Cerebellar nuclear complex (tissue), 1 donor: ENCODE measurements around the gene PSMC3IP.
"Not testable (repeated sequence)": the region's sequence is repeated elsewhere in the genome, so short reads cannot be mapped to it uniquely, and the experiment has no call there.

Experiments used
- DNase-seq, 2 experiments: peaks; one replicate each; lab custom pipeline; 2025; lab: John Stamatoyannopoulos, UW

Gene PSMC3IP

GRCh38 chr17:42560246-42560645, 17.3 kb downstream of the PSMC3IP start:
- no peak for DNase-seq

GRCh38 chr17:42559075-42559474, 18.5 kb downstream of the PSMC3IP start:
- DNase-seq, result no peak

DNA sequence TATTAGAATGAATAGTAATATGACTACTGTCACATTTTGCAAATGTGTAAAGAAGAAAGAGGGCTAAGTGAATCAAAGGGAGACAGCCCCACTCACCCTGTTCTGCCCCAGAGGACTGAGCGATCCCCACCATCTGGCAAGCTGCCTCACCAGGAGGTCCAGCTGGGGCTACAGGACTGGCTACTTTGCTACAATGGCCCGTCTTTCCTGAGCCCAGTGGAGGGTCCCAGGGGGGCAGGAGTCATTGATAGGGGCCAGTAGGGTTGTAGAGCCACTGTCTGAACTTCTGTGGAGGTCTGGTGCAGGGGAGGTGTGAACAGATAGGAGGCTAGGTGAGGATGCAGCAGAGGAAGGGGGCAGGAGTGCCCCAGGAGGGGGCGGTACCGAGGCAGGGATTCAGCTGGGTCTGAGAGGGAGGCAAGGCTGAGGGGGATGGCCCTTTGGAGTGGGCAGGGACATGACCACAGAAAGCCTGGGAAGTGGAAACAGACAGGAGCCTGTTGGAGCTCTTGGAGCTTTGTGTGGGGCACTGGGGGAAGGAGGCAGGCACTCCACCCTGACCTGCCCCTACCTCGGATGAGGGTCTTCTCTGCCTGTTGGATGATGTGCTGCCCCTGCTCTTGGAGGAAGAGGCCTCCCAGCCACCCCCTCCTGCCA, 21.4 kb downstream of the PSMC3IP start:
- not testable (repeated sequence) for DNase-seq

DNA sequence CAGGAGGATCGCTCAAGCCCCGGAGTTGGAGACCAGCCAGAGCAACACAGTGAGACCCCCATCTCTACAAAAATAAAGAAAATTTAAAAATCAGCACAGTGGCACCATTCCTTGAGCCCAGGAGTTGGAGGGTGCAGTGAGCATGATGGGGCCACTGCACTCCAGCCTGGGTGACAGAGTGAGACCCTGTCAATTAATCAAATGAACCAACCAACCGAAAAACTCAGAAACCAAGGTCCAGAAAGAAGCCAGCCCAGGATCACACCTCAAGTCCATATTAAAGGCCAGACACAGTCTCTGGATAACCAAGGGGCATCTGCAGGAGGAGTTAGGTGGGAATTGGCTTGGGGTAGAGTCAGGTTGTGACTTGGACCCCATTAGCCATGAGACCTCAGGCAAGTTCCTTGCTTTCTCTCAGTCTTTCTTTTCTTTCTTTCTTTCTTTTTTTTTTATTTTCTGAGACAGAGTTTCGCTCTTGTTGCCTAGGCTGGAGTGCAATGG, 22.4 kb downstream of the PSMC3IP start:
- no peak for DNase-seq

GRCh38 chr17:42554250-42555121, 23.0 kb downstream of the PSMC3IP start:
- peak in 1 of 2 experiments; percentile 53 for DNase-seq

DNA sequence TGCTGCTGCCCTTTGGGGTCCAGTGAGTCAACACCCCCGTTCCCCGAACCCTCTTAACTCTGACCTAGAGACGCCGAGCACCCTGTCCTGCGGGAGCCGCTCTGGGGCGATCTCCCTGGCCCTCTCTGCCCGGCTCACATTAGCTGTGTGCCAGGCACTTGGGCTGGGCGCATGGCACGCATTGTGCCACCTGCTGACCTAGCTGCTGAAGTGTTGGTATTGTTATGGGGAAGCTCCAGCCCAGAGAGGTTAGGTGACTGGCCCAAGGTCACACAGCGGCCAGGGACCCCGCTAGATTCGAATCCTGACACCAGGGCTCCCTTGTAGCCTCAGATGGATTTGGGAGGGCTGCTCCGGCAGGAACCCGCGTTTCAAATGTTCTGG, 23.7 kb downstream of the PSMC3IP start:
- DNase-seq, result no peak

DNA sequence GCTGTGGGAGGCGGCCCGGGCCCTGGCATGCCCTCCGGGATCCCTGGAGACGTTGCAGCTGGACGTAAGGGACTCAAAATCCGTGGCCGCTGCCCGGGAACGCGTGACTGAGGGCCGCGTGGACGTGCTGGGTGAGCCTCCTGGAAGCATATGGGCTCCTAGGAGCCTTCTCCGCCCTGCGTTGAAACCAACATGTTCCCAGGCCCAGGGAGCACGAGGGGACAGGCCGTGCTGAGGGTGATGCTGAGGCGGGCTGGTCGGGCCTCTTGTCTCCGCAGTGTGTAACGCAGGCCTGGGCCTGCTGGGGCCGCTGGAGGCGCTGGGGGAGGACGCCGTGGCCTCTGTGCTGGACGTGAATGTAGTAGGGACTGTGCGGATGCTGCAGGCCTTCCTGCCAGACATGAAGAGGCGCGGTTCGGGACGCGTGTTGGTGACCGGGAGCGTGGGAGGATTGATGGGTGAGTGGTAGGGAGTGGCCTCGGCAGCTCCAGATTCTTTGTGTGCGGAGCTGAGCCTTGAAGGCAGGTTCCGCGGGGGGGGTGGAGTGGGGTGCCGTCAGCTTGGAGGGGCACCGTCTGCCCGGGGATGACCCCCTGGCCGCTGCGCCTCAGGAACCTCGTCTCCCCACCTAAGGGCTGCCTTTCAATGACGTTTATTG, 24.2 kb downstream of the PSMC3IP start:
- DNase-seq, result no peak

DNA sequence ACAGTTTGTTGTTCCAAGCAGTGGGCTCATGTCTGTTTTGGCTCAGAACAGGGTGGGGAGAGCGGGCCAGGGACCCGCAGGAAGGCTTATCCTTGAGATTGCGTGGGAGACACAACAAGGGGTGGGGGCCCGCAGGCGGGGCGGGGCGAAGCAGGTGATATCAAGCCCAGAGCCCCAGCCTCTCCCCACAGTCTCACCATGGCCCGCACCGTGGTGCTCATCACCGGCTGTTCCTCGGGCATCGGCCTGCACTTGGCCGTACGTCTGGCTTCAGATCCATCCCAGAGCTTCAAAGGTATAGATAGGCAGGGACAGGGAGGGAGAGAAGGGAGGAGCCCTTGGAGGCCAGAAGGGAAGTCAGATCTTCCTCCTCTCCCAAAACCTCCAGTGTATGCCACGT, 24.8 kb downstream of the PSMC3IP start, which contains the start of gene HSD17B1:
TSS of gene HSD17B1 (plus strand) at position 188 of the 400 bp plus-strand sequence. CDS start at position 199, 11 bp downstream.
- DNase-seq, result not testable (repeated sequence)

- no peak for DNase-seq
Observed at GRCh38 chr17:42548993-42549755, 28.4 kb downstream of the PSMC3IP start.

DNA sequence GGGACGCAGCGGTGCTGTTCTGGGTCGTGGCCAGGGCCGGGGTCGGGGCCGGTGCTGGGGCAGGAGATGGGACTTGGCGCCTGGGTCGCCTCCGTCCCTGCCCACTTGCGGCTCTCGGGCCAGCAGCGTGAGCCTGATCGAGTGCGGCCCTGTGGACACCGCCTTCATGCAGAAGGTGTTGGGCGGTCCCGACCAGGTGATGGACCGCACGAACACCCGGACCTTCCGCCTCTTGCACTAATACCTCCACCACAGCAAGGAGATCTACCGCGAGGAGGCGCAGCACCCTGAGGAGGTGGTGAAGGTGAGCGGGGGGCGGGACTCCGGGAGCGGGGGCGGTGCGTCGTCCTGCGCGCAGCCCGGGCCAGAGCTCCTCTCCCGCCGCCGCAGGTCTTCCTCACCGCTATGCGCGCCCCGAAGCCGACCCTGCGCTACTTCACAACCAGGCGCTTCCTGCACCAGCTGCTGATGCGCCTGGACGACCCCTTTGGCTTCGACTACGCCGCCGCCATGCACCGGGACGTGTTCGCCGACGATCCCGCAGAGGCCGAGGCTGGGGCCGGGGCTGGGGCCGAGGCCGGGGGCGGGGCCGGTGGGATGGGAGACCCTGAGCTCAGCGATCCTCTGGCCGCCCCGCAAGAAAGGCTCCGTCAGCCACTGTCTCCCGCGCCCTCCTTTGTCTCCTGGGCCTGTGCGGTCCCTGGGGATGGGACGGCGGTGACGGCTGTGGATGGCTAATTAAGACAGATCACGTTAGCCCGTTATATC, 29.3 kb downstream of the PSMC3IP start:
- no peak for DNase-seq

GRCh38 chr17:42547698-42548069, 29.8 kb downstream of the PSMC3IP start:
- no peak for DNase-seq

GRCh38 chr17:42547001-42547461, 30.5 kb downstream of the PSMC3IP start:
- DNase-seq, result no peak

GRCh38 chr17:42545755-42546505, 31.6 kb downstream of the PSMC3IP start:
- DNase-seq, result not testable (repeated sequence)

GRCh38 chr17:42544874-42545283, 32.6 kb downstream of the PSMC3IP start:
- DNase-seq, result no peak

GRCh38 chr17:42543190-42544079, 34.1 kb downstream of the PSMC3IP start:
- no peak for DNase-seq

GRCh38 chr17:42541041-42541833, 36.3 kb downstream of the PSMC3IP start:
- no peak for DNase-seq

DNA sequence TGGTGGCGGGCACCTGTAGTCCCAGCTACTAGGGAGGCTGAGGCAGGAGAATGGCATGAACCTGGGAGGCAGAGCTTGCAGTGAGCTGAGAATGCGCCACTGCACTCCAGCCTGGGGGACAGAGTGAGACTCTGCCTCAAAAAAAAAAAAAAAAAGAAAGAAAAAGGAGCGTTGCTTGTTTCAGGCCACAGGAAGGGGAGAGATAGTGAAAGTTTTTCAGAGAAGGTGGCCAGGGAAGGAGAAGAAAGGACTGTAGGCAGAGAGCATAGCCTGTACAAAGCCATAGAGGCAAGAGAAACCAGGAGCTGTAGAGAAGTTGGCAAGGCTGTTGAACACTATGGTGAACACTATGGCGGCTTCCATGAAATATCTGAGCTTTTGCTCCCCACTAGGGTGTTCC, 37.0 kb downstream of the PSMC3IP start:
- DNase-seq, result not testable (repeated sequence)

DNA sequence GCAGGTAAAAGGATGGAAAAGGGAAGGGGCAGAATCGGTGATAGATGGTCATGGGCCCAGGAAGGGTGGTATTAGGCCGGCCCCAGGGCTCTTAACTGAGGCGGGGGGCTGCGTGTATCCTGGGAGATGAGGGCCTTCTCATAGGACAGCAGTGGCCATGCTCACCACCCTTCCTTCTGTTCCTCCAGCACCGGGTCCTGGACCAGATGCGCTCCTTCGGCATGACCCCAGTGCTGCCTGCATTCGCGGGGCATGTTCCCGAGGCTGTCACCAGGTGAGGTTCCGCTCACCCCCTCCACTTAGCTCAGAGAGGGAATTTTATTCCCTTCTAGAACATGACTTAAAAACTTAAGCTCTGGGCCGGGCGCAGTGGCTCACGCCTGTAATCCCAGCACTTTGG, 39.0 kb downstream of the PSMC3IP start:
- DNase-seq, result no peak
